Measurements from ENCODE around the gene CTDNEP1. TPM values are rescaled to one million over a fixed set of nuclear protein-coding genes. Genes with fewer than 3 reads are reported as not detected.

Gene CTDNEP1
- total and polyA plus RNA-seq, 7 donors, result 43.9 to 110 (median 76.4) TPM

DNA sequence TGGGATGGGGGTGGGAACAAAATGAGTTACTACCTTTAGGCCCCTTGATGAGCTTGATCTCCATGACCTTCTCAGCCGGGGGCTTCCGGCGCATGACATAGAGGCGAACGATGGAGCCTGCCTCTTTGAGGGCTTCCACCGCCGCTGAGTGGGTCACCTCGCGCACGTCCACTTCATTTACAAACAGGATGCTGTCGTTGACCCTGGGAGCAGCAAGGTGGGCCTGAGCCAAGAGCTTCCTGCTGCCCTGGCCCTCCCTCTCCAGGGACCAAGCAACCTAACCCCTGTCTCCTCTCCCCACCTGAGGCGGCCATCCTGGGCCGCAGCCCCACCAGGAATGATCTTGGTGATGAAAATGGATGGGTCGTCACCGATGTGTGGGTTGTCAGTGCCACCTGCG is 48.1 kb downstream of the CTDNEP1 start:
- Histone ChIP-seq H3K36me3 (peaks cover 0 to 39% (median 14%) of the 10 kb centered on the region in 4 donors), H3K4me3 (no peak overlapping the region), H3K27me3 (no peaks in the 10 kb centered on the region), H3K4me1 (peaks cover 0 to 29% (median 19%) of the 10 kb centered on the region in 4 donors), H3K9me3 (no peaks in the 10 kb centered on the region), H3K27ac (no peak overlapping the region)
- 94 to 95% methylated on average over 16 of the region's 16 CpGs for WGBS, 2 donors
- TF ChIP-seq POLR2AphosphoS5 (IDR thresholded peaks at IDR 0.05) (no peak), CTCF (IDR thresholded peaks at IDR 0.05) (no peak), POLR2A (IDR thresholded peaks at IDR 0.05) (no peak), EP300 (IDR thresholded peaks at IDR 0.05) (no peak)
- DNase-seq, result no peak
- intact Hi-C loops (cut with DNase I), result no loop called here

- no peak overlapping the region for H3K27ac ChIP-seq
- no peak overlapping the region for H3K4me3 ChIP-seq
- peaks cover 14 to 80% (median 31%) of the 10 kb centered on the region in 4 donors for H3K36me3 ChIP-seq
- TF ChIP-seq EP300 (IDR thresholded peaks at IDR 0.05), result no peak
- no peak for TF ChIP-seq CTCF (IDR thresholded peaks at IDR 0.05)
- no peak for TF ChIP-seq POLR2A (IDR thresholded peaks at IDR 0.05)
- no peaks in the 10 kb centered on the region for H3K4me1 ChIP-seq
- no peaks in the 10 kb centered on the region for H3K9me3 ChIP-seq
- H3K27me3 ChIP-seq, result no peaks in the 10 kb centered on the region
- WGBS, 2 donors, result 90 to 93% methylated on average over 22 of the region's 22 CpGs
- intact Hi-C loops (cut with DNase I), result no loop called here
- DNase-seq, result no peak
Observed at GRCh38 chr17:7196651-7197401, 54.7 kb downstream of the CTDNEP1 start.

DNA sequence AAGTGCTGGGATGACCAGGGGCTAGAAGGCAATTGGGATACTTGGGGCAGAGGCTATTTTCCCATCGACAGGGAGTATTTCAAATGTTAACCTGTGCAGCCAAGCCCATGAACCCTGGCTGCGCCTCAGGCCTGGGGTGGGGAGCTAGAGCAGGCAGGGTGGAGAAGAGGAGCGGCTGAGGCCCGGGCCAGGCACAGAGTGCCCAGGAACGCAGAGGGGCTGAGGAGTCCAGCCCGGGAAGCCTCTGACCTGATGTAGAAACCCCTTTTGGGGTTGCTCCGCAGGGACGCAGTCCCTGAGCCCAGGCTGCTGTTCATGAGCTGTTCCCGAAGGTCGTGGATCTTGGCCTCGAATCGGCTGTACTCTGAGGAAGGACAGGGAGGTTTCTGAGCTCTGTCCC is 55.6 kb downstream of the CTDNEP1 start:
- no peaks in the 10 kb centered on the region for H3K9me3 ChIP-seq
- H3K27me3 ChIP-seq, result no peaks in the 10 kb centered on the region
- TF ChIP-seq POLR2A (IDR thresholded peaks at IDR 0.05), result no peak
- TF ChIP-seq CTCF (IDR thresholded peaks at IDR 0.05), result no peak
- TF ChIP-seq EP300 (IDR thresholded peaks at IDR 0.05), result no peak
- intact Hi-C loops (cut with DNase I), result no loop called here
- no peak overlapping the region for H3K4me3 ChIP-seq
- peaks cover 16 to 80% (median 31%) of the 10 kb centered on the region in 4 donors for H3K36me3 ChIP-seq
- DNase-seq, result no peak
- no peak overlapping the region for H3K27ac ChIP-seq
- H3K4me1 ChIP-seq, result no peaks in the 10 kb centered on the region
- whole genome bisulfite sequencing, 2 donors, result 92 to 94% methylated on average over 12 of the region's 12 CpGs

Small RNA genes lying within 50 kb of the gene (small RNA-seq; reads per million reads assigned to genes)
- gene MIR324, result 3.3 to 6.0 (median 3.9) reads per million in 3 donors
- 0 reads per million in 3 donors for gene RF00019

Other genes starting within 250 kb of the CTDNEP1 start
Only the 30 nearest of the 35 such genes appear.
- 1 to 10 TPM in 1 of 4 donors, under 1 TPM in 3; 0.36 to 1.1 (median 0.60) TPM for gene SLC16A13, start 215.7 kb downstream of the CTDNEP1 start, total RNA-seq
- gene SLC16A13, start 215.7 kb downstream of the CTDNEP1 start, polyA plus RNA-seq, result 1 to 10 TPM in 2 of 3 donors, under 1 TPM in 1; 0.60 to 7.3 (median 1.2) TPM
- under 1 TPM in 3 of 4 donors, not detected in 1; 0.33 to 0.54 (median 0.36) TPM for gene SLC16A11, start 207.6 kb downstream of the CTDNEP1 start, total RNA-seq
- gene SLC16A11, start 207.6 kb downstream of the CTDNEP1 start, polyA plus RNA-seq, result 1 to 10 TPM in 1 of 3 donors, not detected in 2; 2.4 TPM
- gene CLEC10A, start 171.5 kb downstream of the CTDNEP1 start, total RNA-seq, result 10 to 100 TPM in 3 of 4 donors, 1 to 10 TPM in 1; 9.1 to 16.9 (median 14.1) TPM
- 10 to 100 TPM in 2 of 3 donors, 1 to 10 TPM in 1; 9.6 to 17.6 (median 15.3) TPM for gene CLEC10A, start 171.5 kb downstream of the CTDNEP1 start, polyA plus RNA-seq
- gene ASGR2, start 136.9 kb downstream of the CTDNEP1 start, total RNA-seq, result 1 to 10 TPM in 1 of 4 donors, not detected in 3; 2.4 TPM
- 1 to 10 TPM in 2 of 3 donors, not detected in 1; 1.0 to 1.6 TPM for gene ASGR2, start 136.9 kb downstream of the CTDNEP1 start, polyA plus RNA-seq
- gene ASGR1, start 72.4 kb downstream of the CTDNEP1 start, total RNA-seq, result under 1 TPM in 2 of 4 donors, not detected in 2; 0.36 to 0.55 TPM
- 1 to 10 TPM; 1.7 to 2.4 (median 2.3) TPM for gene ASGR1, start 72.4 kb downstream of the CTDNEP1 start, polyA plus RNA-seq
- gene DLG4, start 31.9 kb downstream of the CTDNEP1 start, total RNA-seq, result 10 to 100 TPM; 14.6 to 27.4 (median 16.7) TPM
- gene DLG4, start 31.9 kb downstream of the CTDNEP1 start, polyA plus RNA-seq, result 1 to 10 TPM; 1.6 to 8.3 (median 5.4) TPM
- gene ACADVL, start 31.8 kb downstream of the CTDNEP1 start, total RNA-seq, result 100 to 1,000 TPM; 311 to 569 (median 338) TPM
- 100 to 1,000 TPM; 211 to 587 (median 491) TPM for gene ACADVL, start 31.8 kb downstream of the CTDNEP1 start, polyA plus RNA-seq
- 10 to 100 TPM; 36.4 to 56.2 (median 41.8) TPM for gene DVL2, start 17.2 kb downstream of the CTDNEP1 start, total RNA-seq
- gene DVL2, start 17.2 kb downstream of the CTDNEP1 start, polyA plus RNA-seq, result 10 to 100 TPM; 12.0 to 30.7 (median 13.2) TPM
- 10 to 100 TPM; 23.1 to 45.4 (median 35.4) TPM for gene PHF23, start 12.3 kb downstream of the CTDNEP1 start, total RNA-seq
- gene PHF23, start 12.3 kb downstream of the CTDNEP1 start, polyA plus RNA-seq, result 10 to 100 TPM; 40.7 to 45.6 (median 45.1) TPM
- gene GABARAP, start 9.3 kb downstream of the CTDNEP1 start, total RNA-seq, result 100 to 1,000 TPM; 147 to 645 (median 552) TPM
- 1,000 to 10,000 TPM in 2 of 3 donors, 100 to 1,000 TPM in 1; 572 to 1,215 (median 1,036) TPM for gene GABARAP, start 9.3 kb downstream of the CTDNEP1 start, polyA plus RNA-seq
- 10 to 100 TPM; 28.4 to 40.0 (median 34.2) TPM for gene ELP5, start 481 bp upstream of the CTDNEP1 start, total RNA-seq
- 10 to 100 TPM; 32.4 to 70.9 (median 42.9) TPM for gene ELP5, start 481 bp upstream of the CTDNEP1 start, polyA plus RNA-seq
- gene CLDN7, start 10.7 kb upstream of the CTDNEP1 start, total RNA-seq, result 1 to 10 TPM in 3 of 4 donors, not detected in 1; 1.1 to 2.6 (median 1.9) TPM
- gene CLDN7, start 10.7 kb upstream of the CTDNEP1 start, polyA plus RNA-seq, result 100 to 1,000 TPM; 181 to 963 (median 332) TPM
- gene SLC2A4, start 30.0 kb upstream of the CTDNEP1 start, total RNA-seq, result 100 to 1,000 TPM in 2 of 4 donors, 10 to 100 TPM in 2; 72.9 to 127 (median 94.7) TPM
- 1 to 10 TPM in 2 of 3 donors, under 1 TPM in 1; 0.60 to 7.9 (median 2.8) TPM for gene SLC2A4, start 30.0 kb upstream of the CTDNEP1 start, polyA plus RNA-seq
- gene YBX2, start 42.9 kb upstream of the CTDNEP1 start, total RNA-seq, result 1 to 10 TPM in 3 of 4 donors, under 1 TPM in 1; 0.28 to 2.5 (median 1.5) TPM
- 10 to 100 TPM in 2 of 3 donors, 1 to 10 TPM in 1; 4.8 to 37.6 (median 20.1) TPM for gene YBX2, start 42.9 kb upstream of the CTDNEP1 start, polyA plus RNA-seq
- 100 to 1,000 TPM; 104 to 156 (median 125) TPM for gene EIF5A, start 55.9 kb upstream of the CTDNEP1 start, total RNA-seq
- gene EIF5A, start 55.9 kb upstream of the CTDNEP1 start, polyA plus RNA-seq, result 100 to 1,000 TPM; 315 to 603 (median 403) TPM
- 100 to 1,000 TPM in 1 of 4 donors, 10 to 100 TPM in 3; 82.3 to 114 (median 85.4) TPM for gene GPS2, start 63.6 kb upstream of the CTDNEP1 start, total RNA-seq
- gene GPS2, start 63.6 kb upstream of the CTDNEP1 start, polyA plus RNA-seq, result 100 to 1,000 TPM in 1 of 3 donors, 10 to 100 TPM in 2; 67.9 to 113 (median 77.2) TPM
- gene NEURL4, start 77.6 kb upstream of the CTDNEP1 start, total RNA-seq, result 10 to 100 TPM; 14.3 to 29.6 (median 17.6) TPM
- 10 to 100 TPM in 1 of 3 donors, 1 to 10 TPM in 2; 6.0 to 31.6 (median 6.0) TPM for gene NEURL4, start 77.6 kb upstream of the CTDNEP1 start, polyA plus RNA-seq
- gene ACAP1, start 84.8 kb upstream of the CTDNEP1 start, total RNA-seq, result 1 to 10 TPM; 1.1 to 3.9 (median 2.9) TPM
- 10 to 100 TPM in 1 of 3 donors, 1 to 10 TPM in 2; 1.2 to 55.8 (median 1.4) TPM for gene ACAP1, start 84.8 kb upstream of the CTDNEP1 start, polyA plus RNA-seq
- 1 to 10 TPM; 4.4 to 6.4 (median 5.5) TPM for gene KCTD11, start 100.4 kb upstream of the CTDNEP1 start, total RNA-seq
- gene KCTD11, start 100.4 kb upstream of the CTDNEP1 start, polyA plus RNA-seq, result 10 to 100 TPM in 1 of 3 donors, 1 to 10 TPM in 2; 6.2 to 11.7 (median 9.0) TPM
- gene TMEM95, start 103.4 kb upstream of the CTDNEP1 start, total RNA-seq, result not detected
- not detected for gene TMEM95, start 103.4 kb upstream of the CTDNEP1 start, polyA plus RNA-seq
- 1 to 10 TPM; 2.1 to 5.4 (median 3.4) TPM for gene TNK1, start 129.4 kb upstream of the CTDNEP1 start, total RNA-seq
- 10 to 100 TPM in 2 of 3 donors, 1 to 10 TPM in 1; 8.4 to 14.6 (median 10.4) TPM for gene TNK1, start 129.4 kb upstream of the CTDNEP1 start, polyA plus RNA-seq
- 10 to 100 TPM; 10.4 to 18.3 (median 14.2) TPM for gene PLSCR3, start 142.8 kb upstream of the CTDNEP1 start, total RNA-seq
- gene PLSCR3, start 142.8 kb upstream of the CTDNEP1 start, polyA plus RNA-seq, result 10 to 100 TPM; 11.6 to 27.2 (median 18.0) TPM
- gene TMEM256, start 152.4 kb upstream of the CTDNEP1 start, total RNA-seq, result 100 to 1,000 TPM in 2 of 4 donors, 10 to 100 TPM in 2; 19.0 to 152 (median 99.7) TPM
- 100 to 1,000 TPM; 150 to 357 (median 235) TPM for gene TMEM256, start 152.4 kb upstream of the CTDNEP1 start, polyA plus RNA-seq
- gene NLGN2, start 156.1 kb upstream of the CTDNEP1 start, total RNA-seq, result 10 to 100 TPM in 2 of 4 donors, 1 to 10 TPM in 2; 6.8 to 18.8 (median 10.4) TPM
- 1 to 10 TPM in 1 of 3 donors, under 1 TPM in 2; 0.60 to 8.9 (median 0.69) TPM for gene NLGN2, start 156.1 kb upstream of the CTDNEP1 start, polyA plus RNA-seq
- gene SPEM1, start 168.6 kb upstream of the CTDNEP1 start, total RNA-seq, result not detected
- not detected for gene SPEM1, start 168.6 kb upstream of the CTDNEP1 start, polyA plus RNA-seq
- not detected for gene SPEM2, start 173.9 kb upstream of the CTDNEP1 start, total RNA-seq
- not detected for gene SPEM2, start 173.9 kb upstream of the CTDNEP1 start, polyA plus RNA-seq
- gene SPEM3, start 177.1 kb upstream of the CTDNEP1 start, total RNA-seq, result not detected
- not detected for gene SPEM3, start 177.1 kb upstream of the CTDNEP1 start, polyA plus RNA-seq
- gene TMEM102, start 183.7 kb upstream of the CTDNEP1 start, total RNA-seq, result 1 to 10 TPM; 1.2 to 2.5 (median 1.6) TPM
- gene TMEM102, start 183.7 kb upstream of the CTDNEP1 start, polyA plus RNA-seq, result 10 to 100 TPM in 1 of 3 donors, 1 to 10 TPM in 2; 6.6 to 14.5 (median 8.1) TPM
- under 1 TPM in 1 of 4 donors, not detected in 3; 0.36 TPM for gene FGF11, start 187.8 kb upstream of the CTDNEP1 start, total RNA-seq
- 1 to 10 TPM in 1 of 3 donors, under 1 TPM in 1, not detected in 1; 0.69 to 2.8 TPM for gene FGF11, start 187.8 kb upstream of the CTDNEP1 start, polyA plus RNA-seq
- 1 to 10 TPM; 4.2 to 8.1 (median 6.5) TPM for gene CHRNB1, start 193.3 kb upstream of the CTDNEP1 start, total RNA-seq
- gene CHRNB1, start 193.3 kb upstream of the CTDNEP1 start, polyA plus RNA-seq, result 10 to 100 TPM in 2 of 3 donors, 1 to 10 TPM in 1; 7.2 to 13.2 (median 11.2) TPM

Measured in sigmoid colon (tissue), 7 donors.